Upper lobe of left lung (tissue), 6 donors: ENCODE data around the gene SLC1A2. TPM values are rescaled to one million over a fixed set of nuclear protein-coding genes. Genes with fewer than 3 reads are reported as not detected.

Experiments
- ATAC-seq, 2 donors: fragments of 200-7000 bp; cut with Tn5 transposase; one replicate each; pipeline ENCODE4 v1.9.1; 2022; ENCODE audit warnings: mild to moderate bottlenecking in 2 of 2, moderate library complexity in 2 of 2; ENCODE audit not compliant: low FRiP score in 2 of 2
- DNase-seq, 2 donors: peaks; one replicate each; pipeline ENCODE4 v3.0.0-alpha.2; 2019 to 2020
- H3K27ac ChIP-seq, 4 donors: fragments of 200-600 bp; sonication (generic); one replicate each; pipeline ENCODE4 v1.5.1; 2016 to 2019
- H3K27me3 ChIP-seq, 4 donors: fragments of 200-600 bp; sonication (generic); one replicate each; pipeline ENCODE4 v1.5.1; 2017 to 2019
- H3K36me3 ChIP-seq, 4 donors: fragments of 200-600 bp; sonication (generic); one replicate each; pipeline ENCODE4 v1.5.1; 2016 to 2019
- H3K4me1 ChIP-seq, 4 donors: fragments of 200-600 bp; sonication (generic); one replicate each; pipeline ENCODE4 v1.5.1; 2018 to 2019
- H3K4me3 ChIP-seq, 4 donors: fragments of 200-600 bp; sonication (generic); one replicate each; pipeline ENCODE4 v1.5.1; 2017 to 2019; ENCODE audit warnings: mild to moderate bottlenecking in 2 of 4, moderate library complexity in 1 of 4
- H3K9me3 ChIP-seq, 4 donors: fragments of 200-600 bp; sonication (generic); one replicate each; pipeline ENCODE4 v1.5.1; 2018 to 2019
- CTCF ChIP-seq, 6 experiments: fragments of 450-650 bp in 4 of 6; fragments of 200-600 bp in 2 of 6; sonication (generic) in 2 of 6; IDR thresholded peaks; one replicate each; pipeline ENCODE4 v1.5.1; 2016 to 2019; ENCODE audit warnings: antibody characterized with exemption in 6 of 6
- EP300 ChIP-seq, 4 donors: sonication (generic); formaldehyde crosslinking; IDR thresholded peaks; one replicate each; pipeline ENCODE4 v1.5.1; 2017; ENCODE audit warnings: antibody characterized with exemption in 4 of 4, control low read depth in 2 of 4
- POLR2A ChIP-seq, 4 donors: fragments of 450-650 bp; IDR thresholded peaks; one replicate each; pipeline ENCODE4 v1.5.1; 2016 to 2017; ENCODE audit warnings: antibody characterized with exemption in 4 of 4, mild to moderate bottlenecking in 2 of 4
- POLR2AphosphoS5 ChIP-seq, 2 donors: sonication (generic); formaldehyde crosslinking; IDR thresholded peaks; one replicate each; pipeline ENCODE4 v1.5.1; 2017; ENCODE audit warnings: antibody characterized with exemption in 2 of 2
- WGBS, 2 donors: methylation state at CpG; one replicate each; pipeline ENCODE4 v1.1.5; 2017 to 2018; 5-methylcytosine and 5-hydroxymethylcytosine counted together
- total RNA-seq, 6 donors: library from RNA; depleted of rRNA in 4 of 6; stranded (reverse); fragments of >200 nt in 4 of 6; gene quantifications; one replicate each; pipeline versions ENCODE4 v1.1.0 to v1.2.1, GENCODE V29; 2016 to 2021
- donor health status: DM: no; HTN: no; CAD: no; lungs with moderate emphysema.
- donor health status: DM: no; HTN: yes; CAD: no; lungs with severe emphysema.

SLC1A2 gene
- total RNA-seq, 6 donors from 2014 or later: 1.5 to 3.1 (median 2.0) TPM

- Histone ChIP-seq H3K36me3 (no peaks in the 10 kb centered on the region), H3K4me1 (no peaks in the 10 kb centered on the region), H3K9me3 (no peaks in the 10 kb centered on the region), H3K4me3 (no peak overlapping the region), H3K27me3 (no peaks in the 10 kb centered on the region), H3K27ac (no peak overlapping the region)
- no peak for ATAC-seq
- DNase-seq: no peak
- 94 to 95% methylated on average over 5 of the region's 5 CpGs for WGBS, 2 donors
- TF ChIP-seq CTCF (IDR thresholded peaks at IDR 0.05) (no peak), POLR2A (IDR thresholded peaks at IDR 0.05) (no peak), EP300 (IDR thresholded peaks at IDR 0.05) (no peak), POLR2AphosphoS5 (IDR thresholded peaks at IDR 0.05) (no peak)
Measured at GRCh38 chr11:35287344-35287890, 131.9 kb downstream of the SLC1A2 start.

GRCh38 chr11:35286126-35286525 is 133.2 kb downstream of the SLC1A2 start:
- Histone ChIP-seq H3K4me3 (no peak overlapping the region), H3K27ac (no peak overlapping the region), H3K27me3 (no peaks in the 10 kb centered on the region), H3K9me3 (no peaks in the 10 kb centered on the region), H3K36me3 (no peaks in the 10 kb centered on the region), H3K4me1 (no peaks in the 10 kb centered on the region)
- ATAC-seq (no peak), DNase-seq (no peak)
- TF ChIP-seq CTCF (IDR thresholded peaks at IDR 0.05): no peak
- no peak for TF ChIP-seq EP300 (IDR thresholded peaks at IDR 0.05)
- no peak for TF ChIP-seq POLR2A (IDR thresholded peaks at IDR 0.05)
- TF ChIP-seq POLR2AphosphoS5 (IDR thresholded peaks at IDR 0.05): no peak

GRCh38 chr11:35285471-35285870 is 133.9 kb downstream of the SLC1A2 start:
- 81 to 96% methylated on average over 1 of the region's 1 CpG for WGBS, 2 donors
- no peaks in the 10 kb centered on the region for H3K36me3 ChIP-seq
- no peak overlapping the region for H3K27ac ChIP-seq
- H3K4me3 ChIP-seq: no peak overlapping the region
- TF ChIP-seq POLR2AphosphoS5 (IDR thresholded peaks at IDR 0.05) (no peak), CTCF (IDR thresholded peaks at IDR 0.05) (no peak), POLR2A (IDR thresholded peaks at IDR 0.05) (no peak), EP300 (IDR thresholded peaks at IDR 0.05) (no peak)
- no peak for DNase-seq
- no peak for ATAC-seq
- H3K4me1 ChIP-seq: no peaks in the 10 kb centered on the region
- no peaks in the 10 kb centered on the region for H3K9me3 ChIP-seq
- H3K27me3 ChIP-seq: no peaks in the 10 kb centered on the region

GRCh38 chr11:35282221-35282882 is 137.0 kb downstream of the SLC1A2 start:
- no peak overlapping the region for H3K4me3 ChIP-seq
- H3K36me3 ChIP-seq: no peaks in the 10 kb centered on the region
- 67 to 77% methylated on average over 2 of the region's 2 CpGs for WGBS, 2 donors
- TF ChIP-seq POLR2AphosphoS5 (IDR thresholded peaks at IDR 0.05) (no peak), EP300 (IDR thresholded peaks at IDR 0.05) (no peak), POLR2A (IDR thresholded peaks at IDR 0.05) (no peak), CTCF (IDR thresholded peaks at IDR 0.05) (no peak)
- DNase-seq (no peak), ATAC-seq (peak in 1 of 2 donors; percentile 66)
- H3K4me1 ChIP-seq: no peaks in the 10 kb centered on the region
- H3K9me3 ChIP-seq: no peaks in the 10 kb centered on the region
- H3K27ac ChIP-seq: no peak overlapping the region
- H3K27me3 ChIP-seq: no peaks in the 10 kb centered on the region
